Caco-2 (cell line): ENCODE results near the gene KIF18B. TPM values are rescaled to one million over a fixed set of nuclear protein-coding genes. Genes with fewer than 3 reads are reported as not detected.
A peak's percentile ranks its signal among the peaks of the same experiment; 100 is the strongest.

Source experiments
- BruUV-seq: library from RNA; stranded (reverse); fragments of 400-500 nt; replicated peaks from 2 replicates; lab custom pipeline; 2021; lab: Mats Ljungman, UMichigan
- CTCF ChIA-PET: fragments of 300-600 bp; sonication (Branson Sonifier 250); formaldehyde crosslinking; loops from one replicate; lab custom pipeline; 2022; ENCODE audit warnings: antibody characterized with exemption; lab: Charles Lee
- POLR2A ChIA-PET: fragments of 300-600 bp; sonication (Branson Sonifier 250); formaldehyde crosslinking; loops from one replicate; lab custom pipeline; 2022; ENCODE audit warnings: antibody characterized with exemption; lab: Charles Lee
- DNase-seq, 2 experiments: peaks; one replicate each; pipeline versions ENCODE4 v3.0.0 to v3.0.0-alpha.2; 2020 to 2022
- H3K27me3 ChIP-seq: replicated peaks from 2 replicates; pipeline ENCODE4 v1.6.0; 2011; ENCODE audit warnings: low read length; ENCODE audit not compliant: control insufficient read depth, insufficient read depth
- H3K36me3 ChIP-seq: 2 replicates; pipeline ENCODE4 v1.5.1; 2011; ENCODE audit warnings: low read length; ENCODE audit not compliant: control insufficient read depth, insufficient read depth
- H3K4me1 ChIP-seq: fragments of 250-450 bp; sonication (Bioruptor Pico); 2 replicates; pipeline ENCODE4 v1.5.1; 2020; ENCODE audit warnings: mild to moderate bottlenecking
- H3K4me3 ChIP-seq: 2 replicates; pipeline ENCODE4 v1.5.1; 2011; ENCODE audit warnings: low read depth, mild to moderate bottlenecking, control low read depth, low read length
- H3K9me3 ChIP-seq: fragments of 250-450 bp; sonication (Bioruptor Pico); 2 replicates; pipeline ENCODE4 v1.5.1; 2020; ENCODE audit warnings: mild to moderate bottlenecking, moderate library complexity
- H3K27ac Mint-ChIP-seq: one replicate; pipeline ENCODE4 v1.8.0; 2022; ENCODE audit warnings: mixed read lengths; ENCODE audit not compliant: unreplicated experiment
- H3K27me3 Mint-ChIP-seq: one replicate; pipeline ENCODE4 v1.8.0; 2022; ENCODE audit warnings: mixed read lengths; ENCODE audit not compliant: insufficient read depth, unreplicated experiment
- H3K36me3 Mint-ChIP-seq: one replicate; pipeline ENCODE4 v1.8.0; 2022; ENCODE audit warnings: mild to moderate bottlenecking, mixed read lengths; ENCODE audit not compliant: insufficient read depth, unreplicated experiment
- H3K4me1 Mint-ChIP-seq: one replicate; pipeline ENCODE4 v1.8.0; 2022; ENCODE audit warnings: low read depth, mixed read lengths; ENCODE audit not compliant: unreplicated experiment
- H3K4me3 Mint-ChIP-seq: one replicate; pipeline ENCODE4 v1.8.0; 2022; ENCODE audit warnings: mild to moderate bottlenecking, moderate library complexity, mixed read lengths; ENCODE audit not compliant: unreplicated experiment
- H3K9me3 Mint-ChIP-seq: one replicate; pipeline ENCODE4 v1.8.0; 2022; ENCODE audit warnings: mixed read lengths; ENCODE audit not compliant: unreplicated experiment
- intact Hi-C: fragments of 100-400 bp; cut with micrococcal nuclease; formaldehyde crosslinking; loops from one replicate; pipeline ENCODE4 v1.10.0; 2022; ENCODE audit not compliant: unreplicated experiment
- total RNA-seq: library from RNA; stranded (reverse); gene quantifications from 2 replicates; pipeline ENCODE4 v1.2.3, GENCODE V29; 2022
- TF ChIP-seq, protein P1 (sequence below), 2 experiments: fragments of 200-600 bp in 1 of 2; IDR thresholded peaks; 1 replicate in 1 of 2; 2 replicates in 1 of 2; pipeline versions ENCODE4 v1.5.1 to v1.8.0; 2011 to 2022; ENCODE audit warnings: antibody characterized with exemption in 1 of 2, control low read depth in 1 of 2, inconsistent platforms in 1 of 2, low read depth in 1 of 2, low read length in 1 of 2, mild to moderate bottlenecking in 1 of 2, moderate library complexity in 1 of 2; ENCODE audit not compliant: insufficient read depth in 1 of 2, severe bottlenecking in 1 of 2, unreplicated experiment in 1 of 2

Gene KIF18B
- total RNA-seq, 1 experiment from 2014 or later: 68.4 TPM

DNA sequence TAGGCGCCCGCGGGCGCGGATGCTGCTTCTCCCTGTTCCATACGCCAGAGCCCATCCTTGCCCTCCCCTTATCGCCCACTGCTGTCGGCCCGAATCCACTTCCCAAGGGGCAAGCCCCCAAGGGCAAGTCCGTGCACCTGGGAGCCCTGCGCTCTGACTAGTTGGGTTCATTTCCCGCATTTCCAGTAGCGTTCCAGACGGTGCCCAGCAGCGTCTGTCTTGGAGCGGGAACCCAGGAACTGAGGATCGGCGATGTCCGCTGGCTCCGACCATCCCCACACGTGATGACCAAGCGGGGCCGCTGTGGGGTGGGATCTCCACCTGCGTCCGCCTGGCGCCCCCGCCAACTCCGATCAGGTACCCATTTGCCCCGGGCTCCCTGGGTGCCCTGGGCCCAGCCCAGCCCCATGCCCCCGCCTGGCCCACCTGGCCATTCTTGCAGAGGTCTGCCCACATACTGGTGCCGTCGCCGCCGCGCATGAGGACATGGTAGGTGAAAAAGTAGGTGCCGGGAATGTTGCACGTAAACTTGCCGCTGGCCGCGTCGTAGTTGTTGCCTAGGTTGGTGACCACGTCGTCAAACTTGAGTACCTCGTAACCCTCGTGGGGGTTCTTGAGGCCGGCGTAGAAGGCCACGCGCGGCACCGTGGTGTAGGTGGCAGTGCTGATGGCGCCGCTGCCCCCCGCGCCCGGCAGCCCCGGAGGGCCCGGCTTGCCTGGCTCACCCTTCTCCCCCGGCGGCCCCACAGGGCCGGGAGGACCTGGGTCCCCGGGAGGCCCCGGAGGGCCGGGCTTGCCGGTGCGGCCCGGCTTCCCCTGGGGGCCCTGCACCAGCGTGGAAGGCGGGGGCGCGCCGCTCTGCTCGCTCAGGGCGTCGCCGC, 19.7 kb upstream of the KIF18B start:
- POLR2A ChIA-PET: no interaction called here

DNA sequence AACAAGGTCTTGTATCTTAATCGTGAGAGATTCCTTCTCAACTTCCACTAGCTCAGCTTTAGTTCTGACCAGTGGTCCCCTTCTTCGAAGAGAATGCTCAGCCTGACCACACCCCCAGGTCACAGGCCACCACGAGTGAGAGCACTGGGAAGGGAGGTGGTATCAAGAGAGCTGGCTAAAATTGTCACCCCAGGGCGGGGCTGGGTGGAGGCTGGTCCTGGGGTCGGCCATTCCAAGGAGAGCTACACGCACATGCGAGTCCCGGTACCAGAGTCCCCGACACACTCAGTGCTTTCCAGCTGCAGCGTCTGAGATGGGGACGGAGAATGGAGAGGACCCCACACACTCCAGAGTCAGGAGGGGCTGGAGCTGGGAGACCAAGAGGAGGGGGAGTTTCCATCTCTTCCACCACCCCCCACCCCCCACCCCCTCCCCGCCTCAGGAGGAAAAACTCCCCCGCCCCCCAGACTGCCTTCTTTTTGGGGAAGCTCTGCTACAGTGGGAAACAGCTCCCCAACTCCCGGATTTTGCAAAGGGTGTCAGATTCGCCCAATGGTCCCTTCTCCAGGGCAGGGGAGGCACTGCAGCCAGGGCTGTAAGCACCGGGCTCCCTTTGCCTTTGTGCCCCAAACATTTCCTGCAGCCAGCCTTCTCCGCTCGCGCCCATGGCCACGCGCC, 18.9 kb upstream of the KIF18B start:
- Mint-ChIP-seq H3K27me3 (peaks cover 15% of the 10 kb centered on the region), H3K4me1 (no peaks in the 10 kb centered on the region), H3K9me3 (no peaks in the 10 kb centered on the region), H3K36me3 (no peaks in the 10 kb centered on the region), H3K27ac (no peak overlapping the region), H3K4me3 (no peak overlapping the region)
- intact Hi-C loops: loop anchor here (5.0 kb wide), 1 partner anchor 44 kb away; no protein-coding TSS in a partner anchor
- Histone ChIP-seq H3K4me1 (peaks cover 6% of the 10 kb centered on the region), H3K27me3 (peaks cover 1% of the 10 kb centered on the region; the same call in 1 of the 2 replicates), H3K4me3 (no peak overlapping the region), H3K36me3 (no peaks in the 10 kb centered on the region), H3K9me3 (no peaks in the 10 kb centered on the region)
- no TSS peak for BruUV-seq
- TF ChIP-seq, protein P1, sequence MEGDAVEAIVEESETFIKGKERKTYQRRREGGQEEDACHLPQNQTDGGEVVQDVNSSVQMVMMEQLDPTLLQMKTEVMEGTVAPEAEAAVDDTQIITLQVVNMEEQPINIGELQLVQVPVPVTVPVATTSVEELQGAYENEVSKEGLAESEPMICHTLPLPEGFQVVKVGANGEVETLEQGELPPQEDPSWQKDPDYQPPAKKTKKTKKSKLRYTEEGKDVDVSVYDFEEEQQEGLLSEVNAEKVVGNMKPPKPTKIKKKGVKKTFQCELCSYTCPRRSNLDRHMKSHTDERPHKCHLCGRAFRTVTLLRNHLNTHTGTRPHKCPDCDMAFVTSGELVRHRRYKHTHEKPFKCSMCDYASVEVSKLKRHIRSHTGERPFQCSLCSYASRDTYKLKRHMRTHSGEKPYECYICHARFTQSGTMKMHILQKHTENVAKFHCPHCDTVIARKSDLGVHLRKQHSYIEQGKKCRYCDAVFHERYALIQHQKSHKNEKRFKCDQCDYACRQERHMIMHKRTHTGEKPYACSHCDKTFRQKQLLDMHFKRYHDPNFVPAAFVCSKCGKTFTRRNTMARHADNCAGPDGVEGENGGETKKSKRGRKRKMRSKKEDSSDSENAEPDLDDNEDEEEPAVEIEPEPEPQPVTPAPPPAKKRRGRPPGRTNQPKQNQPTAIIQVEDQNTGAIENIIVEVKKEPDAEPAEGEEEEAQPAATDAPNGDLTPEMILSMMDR (IDR thresholded peaks at IDR 0.05; ENCODE audit: insufficient read depth in 1 of 2, low read depth in 1 of 2, low read length in 1 of 2, severe bottlenecking in 1 of 2, unreplicated experiment in 1 of 2): no peak
- ChIA-PET CTCF (no interaction called here), POLR2A (no interaction called here)
- DNase-seq: no peak

More for the DNA sequence above, 19.7 kb upstream of the KIF18B start:
- Histone ChIP-seq H3K4me3 (peak overlapping the region; percentile 33; the same call in 1 of the 2 replicates), H3K4me1 (peaks cover 6% of the 10 kb centered on the region), H3K27me3 (peaks cover 1% of the 10 kb centered on the region; the same call in 1 of the 2 replicates), H3K9me3 (no peaks in the 10 kb centered on the region), H3K36me3 (no peaks in the 10 kb centered on the region)
- no peak for DNase-seq
- CTCF ChIA-PET: interaction anchor here (1.0 to 1.4 kb wide), 2 partner anchors 11 to 55 kb away, joined by 3 to 6 read pairs; no protein-coding TSS in a partner anchor
- H3K27me3 Mint-ChIP-seq: peaks cover 15% of the 10 kb centered on the region
- intact Hi-C loops: loop anchor here (5.0 kb wide), 1 partner anchor 45 kb away; no protein-coding TSS in a partner anchor
- H3K4me1 Mint-ChIP-seq: no peaks in the 10 kb centered on the region
- no peaks in the 10 kb centered on the region for H3K9me3 Mint-ChIP-seq
- H3K27ac Mint-ChIP-seq: no peak overlapping the region
- no TSS peak for BruUV-seq
- TF ChIP-seq, protein P1 (IDR thresholded peaks at IDR 0.05; ENCODE audit: insufficient read depth in 1 of 2, low read depth in 1 of 2, low read length in 1 of 2, severe bottlenecking in 1 of 2, unreplicated experiment in 1 of 2): no peak
- H3K4me3 Mint-ChIP-seq: no peak overlapping the region
- no peaks in the 10 kb centered on the region for H3K36me3 Mint-ChIP-seq
